ENCODE measurements around the gene HELZ. TPM values are rescaled to one million over a fixed set of nuclear protein-coding genes. Genes with fewer than 3 reads are reported as not detected.
A peak's percentile ranks its signal among the peaks of the same experiment; 100 is the strongest.

The HELZ gene
- total RNA-seq, 1 experiment from 2014 or later, result 49.8 TPM

DNA sequence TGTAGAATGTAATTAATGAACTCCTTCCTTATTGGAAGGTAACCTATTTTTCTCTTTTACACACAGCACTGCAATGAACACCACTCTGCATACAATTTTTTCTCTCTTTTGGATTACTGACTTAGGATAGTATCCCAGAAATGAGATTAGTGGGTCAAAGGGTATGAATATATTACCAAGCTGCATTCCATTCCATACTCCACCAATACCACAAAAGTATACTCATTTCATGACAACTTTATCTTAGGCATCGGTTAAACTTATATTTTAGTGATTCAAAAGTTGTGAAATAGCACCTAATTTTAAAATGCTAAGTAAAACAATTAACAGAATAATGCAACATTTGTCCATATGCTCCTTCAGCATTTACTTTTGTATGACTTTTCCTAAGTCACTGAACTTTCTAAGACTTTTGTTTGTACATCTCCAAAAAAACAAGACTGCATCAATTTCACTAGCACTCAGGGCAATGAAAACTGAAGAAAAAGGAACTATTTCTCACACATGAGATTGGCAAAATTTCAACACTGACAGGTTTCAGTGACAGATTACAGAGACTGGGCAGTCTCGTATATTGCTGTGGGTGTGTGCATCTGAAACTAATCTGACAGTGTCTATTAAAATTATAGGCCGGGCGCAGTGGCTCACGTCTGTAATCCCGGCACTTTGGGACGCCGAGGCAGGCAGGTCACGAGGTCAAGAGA lies 32.1 kb downstream of the HELZ start:
- H3K14ac ChIP-seq (ENCODE audit: insufficient read depth, low read length), result no peak overlapping the region
- no peaks in the 10 kb centered on the region for H3K23me2 ChIP-seq (ENCODE audit: insufficient read length, low read depth, low read length, poor library complexity, severe bottlenecking)
- Mint-ChIP-seq H3K36me3 (ENCODE audit: insufficient read depth in 1 of 3, low read depth in 3 of 3) (peaks cover 0 to 15% (median 15%) of the 10 kb centered on the region in 3 experiments; a peak in 4 of 7 replicates), H3K4me3 (no peak overlapping the region), H3K4me1 (no peaks in the 10 kb centered on the region), H3K27me3 (ENCODE audit: low read depth) (no peaks in the 10 kb centered on the region), H3K9me3 (no peaks in the 10 kb centered on the region), H3K27ac (peak overlapping the region in 1 of 3 experiments; percentile 13; a peak in 2 of 7 replicates)
- H4K5ac ChIP-seq (ENCODE audit: insufficient read length, low read depth, low read length), result no peak overlapping the region
- no peak overlapping the region for H3K18ac ChIP-seq (ENCODE audit: insufficient read length, low read depth, low read length)
- H2BK120ac ChIP-seq (ENCODE audit: low read depth, low read length, poor library complexity, severe bottlenecking), result no peak overlapping the region
- H2BK5ac ChIP-seq (ENCODE audit: insufficient read length, low read length), result no peak overlapping the region
- H3K9me3 ChIP-seq (ENCODE audit: control insufficient read depth, low read depth, low read length), result no peaks in the 10 kb centered on the region
- H4K8ac ChIP-seq (replicated peaks; ENCODE audit: insufficient read length, low read depth, low read length), result no peak overlapping the region
- H3K27ac ChIP-seq (ENCODE audit: insufficient read length, low read depth, low read length), result no peak overlapping the region
- no peaks in the 10 kb centered on the region; the same call in 1 of the 2 replicates for H3K79me2 ChIP-seq (ENCODE audit: insufficient read depth, low read length)
- no peaks in the 10 kb centered on the region for H3K4me1 ChIP-seq (ENCODE audit: insufficient read depth, low read length)
- H3K23ac ChIP-seq (ENCODE audit: insufficient read length, low read depth, low read length), result no peak overlapping the region
- no peak overlapping the region for H4K91ac ChIP-seq (ENCODE audit: insufficient read length, low read depth, low read length)
- no peak overlapping the region for H2BK20ac ChIP-seq (ENCODE audit: low read depth, low read length, poor library complexity, severe bottlenecking)
- H3K4me2 ChIP-seq (ENCODE audit: insufficient read depth, insufficient read length, low read length), result no peak overlapping the region
- H3K4ac ChIP-seq (ENCODE audit: low read depth, low read length), result no peak overlapping the region
- H3K79me1 ChIP-seq (ENCODE audit: insufficient read depth, low read depth, low read length, poor library complexity, severe bottlenecking), result peaks cover 6% of the 10 kb centered on the region
- no peak overlapping the region for H3K56ac ChIP-seq (ENCODE audit: insufficient read length, low read depth, low read length)
- TF ChIP-seq, protein P1, sequence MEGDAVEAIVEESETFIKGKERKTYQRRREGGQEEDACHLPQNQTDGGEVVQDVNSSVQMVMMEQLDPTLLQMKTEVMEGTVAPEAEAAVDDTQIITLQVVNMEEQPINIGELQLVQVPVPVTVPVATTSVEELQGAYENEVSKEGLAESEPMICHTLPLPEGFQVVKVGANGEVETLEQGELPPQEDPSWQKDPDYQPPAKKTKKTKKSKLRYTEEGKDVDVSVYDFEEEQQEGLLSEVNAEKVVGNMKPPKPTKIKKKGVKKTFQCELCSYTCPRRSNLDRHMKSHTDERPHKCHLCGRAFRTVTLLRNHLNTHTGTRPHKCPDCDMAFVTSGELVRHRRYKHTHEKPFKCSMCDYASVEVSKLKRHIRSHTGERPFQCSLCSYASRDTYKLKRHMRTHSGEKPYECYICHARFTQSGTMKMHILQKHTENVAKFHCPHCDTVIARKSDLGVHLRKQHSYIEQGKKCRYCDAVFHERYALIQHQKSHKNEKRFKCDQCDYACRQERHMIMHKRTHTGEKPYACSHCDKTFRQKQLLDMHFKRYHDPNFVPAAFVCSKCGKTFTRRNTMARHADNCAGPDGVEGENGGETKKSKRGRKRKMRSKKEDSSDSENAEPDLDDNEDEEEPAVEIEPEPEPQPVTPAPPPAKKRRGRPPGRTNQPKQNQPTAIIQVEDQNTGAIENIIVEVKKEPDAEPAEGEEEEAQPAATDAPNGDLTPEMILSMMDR (conservative IDR thresholded peaks at IDR 0.05), result no peak
- no peak overlapping the region for H2BK15ac ChIP-seq (ENCODE audit: low read depth, low read length)
- H4K20me1 ChIP-seq (ENCODE audit: control insufficient read depth, insufficient read depth, insufficient read length), result no peaks in the 10 kb centered on the region
- H3K9ac ChIP-seq (ENCODE audit: extremely low read depth, insufficient read length, low read length), result no peak overlapping the region
- no peak overlapping the region for H2BK12ac ChIP-seq (ENCODE audit: insufficient read length, low read depth, low read length)
- DNase-seq, result no peak
- H2AK5ac ChIP-seq (ENCODE audit: insufficient read length, low read length), result no peak overlapping the region
- WGBS (ENCODE audit: extremely low coverage, insufficient read length, low lambda C conversion rate), result no CpG with 5 or more reads among the region's 9 CpGs
- no peaks in the 10 kb centered on the region for H3K27me3 ChIP-seq (ENCODE audit: insufficient read depth, low read length)
- no peak overlapping the region for H2AFZ ChIP-seq (ENCODE audit: low read length)
- H3T11ph ChIP-seq (ENCODE audit: low read length), result no peak overlapping the region

All from H9 (cell line).